Fibroblast of the aortic adventitia (primary cell): ENCODE results near the gene URI1. TPM values are rescaled to one million over a fixed set of nuclear protein-coding genes. Genes with fewer than 3 reads are reported as not detected.

Experiments used
- DNase-seq: peaks from one replicate; pipeline ENCODE4 v3.0.0-alpha.2; 2010; ENCODE audit warnings: low read depth
- H3K4me3 ChIP-seq: 2 replicates; pipeline ENCODE4 v1.5.1; 2011; ENCODE audit warnings: low read depth, mild to moderate bottlenecking, control low read depth, low read length, moderate library complexity
- total RNA-seq: library from RNA; depleted of rRNA; stranded (reverse); fragments of >200 nt; gene quantifications from 2 replicates; pipeline ENCODE4 v1.2.3, GENCODE V29; 2012; ENCODE audit warnings: low replicate concordance
- TF ChIP-seq, protein P1 (sequence below): IDR thresholded peaks from 2 replicates; pipeline ENCODE4 v1.5.1; 2011; ENCODE audit warnings: mild to moderate bottlenecking, low read length, control low read depth, inconsistent platforms; ENCODE audit not compliant: insufficient read depth

The URI1 gene
- total RNA-seq, 1 donor = 63.8 TPM

- TF ChIP-seq, protein P1, sequence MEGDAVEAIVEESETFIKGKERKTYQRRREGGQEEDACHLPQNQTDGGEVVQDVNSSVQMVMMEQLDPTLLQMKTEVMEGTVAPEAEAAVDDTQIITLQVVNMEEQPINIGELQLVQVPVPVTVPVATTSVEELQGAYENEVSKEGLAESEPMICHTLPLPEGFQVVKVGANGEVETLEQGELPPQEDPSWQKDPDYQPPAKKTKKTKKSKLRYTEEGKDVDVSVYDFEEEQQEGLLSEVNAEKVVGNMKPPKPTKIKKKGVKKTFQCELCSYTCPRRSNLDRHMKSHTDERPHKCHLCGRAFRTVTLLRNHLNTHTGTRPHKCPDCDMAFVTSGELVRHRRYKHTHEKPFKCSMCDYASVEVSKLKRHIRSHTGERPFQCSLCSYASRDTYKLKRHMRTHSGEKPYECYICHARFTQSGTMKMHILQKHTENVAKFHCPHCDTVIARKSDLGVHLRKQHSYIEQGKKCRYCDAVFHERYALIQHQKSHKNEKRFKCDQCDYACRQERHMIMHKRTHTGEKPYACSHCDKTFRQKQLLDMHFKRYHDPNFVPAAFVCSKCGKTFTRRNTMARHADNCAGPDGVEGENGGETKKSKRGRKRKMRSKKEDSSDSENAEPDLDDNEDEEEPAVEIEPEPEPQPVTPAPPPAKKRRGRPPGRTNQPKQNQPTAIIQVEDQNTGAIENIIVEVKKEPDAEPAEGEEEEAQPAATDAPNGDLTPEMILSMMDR = peak; percentile 8
- DNase-seq = no peak
- peak overlapping the region; percentile 23 for H3K4me3 ChIP-seq
These were observed 69.1 kb downstream of the URI1 start for GRCh38 chr19:30011051-30011578.

DNA sequence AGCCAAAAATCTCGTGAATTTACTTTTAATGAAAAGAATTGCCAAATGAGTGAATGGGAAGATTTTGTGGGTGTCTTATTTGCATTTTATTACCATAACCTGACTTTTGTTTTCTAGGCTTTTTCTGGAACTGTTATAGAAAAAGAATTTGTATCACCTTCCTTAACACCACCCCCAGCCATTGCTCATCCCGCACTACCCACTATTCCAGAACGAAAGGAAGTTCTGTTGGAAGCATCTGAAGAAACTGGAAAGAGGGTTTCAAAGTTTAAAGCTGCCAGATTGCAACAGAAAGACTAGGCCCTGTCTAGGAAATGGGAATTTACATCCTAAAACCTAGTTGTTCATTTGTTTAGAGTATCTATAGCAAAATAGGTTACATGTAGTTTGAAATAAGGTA is 72.7 kb downstream of the URI1 start:
- TF ChIP-seq, protein P1 = no peak
- no peak overlapping the region for H3K4me3 ChIP-seq
- no peak for DNase-seq

DNA sequence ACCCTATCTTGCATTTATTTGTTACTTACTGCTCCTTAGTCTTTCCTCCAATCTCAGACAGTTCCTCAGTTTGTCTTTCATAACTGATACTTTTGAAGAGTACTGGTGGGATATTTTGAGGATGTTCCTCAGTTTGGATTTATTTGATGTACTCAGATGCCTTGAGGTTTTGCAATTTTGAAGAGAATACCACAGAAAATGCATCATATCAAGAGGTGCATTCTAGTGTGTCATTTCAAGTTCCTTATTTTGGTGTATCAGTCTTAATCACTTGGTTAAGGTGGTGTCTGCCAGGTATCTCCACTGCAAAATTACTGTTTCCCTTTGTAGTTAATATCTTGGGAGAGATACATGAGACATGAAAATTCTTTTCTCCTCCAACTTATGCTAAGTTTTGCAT is 75.1 kb downstream of the URI1 start:
- TF ChIP-seq, protein P1 = no peak
- DNase-seq = no peak
- no peak overlapping the region for H3K4me3 ChIP-seq

DNA sequence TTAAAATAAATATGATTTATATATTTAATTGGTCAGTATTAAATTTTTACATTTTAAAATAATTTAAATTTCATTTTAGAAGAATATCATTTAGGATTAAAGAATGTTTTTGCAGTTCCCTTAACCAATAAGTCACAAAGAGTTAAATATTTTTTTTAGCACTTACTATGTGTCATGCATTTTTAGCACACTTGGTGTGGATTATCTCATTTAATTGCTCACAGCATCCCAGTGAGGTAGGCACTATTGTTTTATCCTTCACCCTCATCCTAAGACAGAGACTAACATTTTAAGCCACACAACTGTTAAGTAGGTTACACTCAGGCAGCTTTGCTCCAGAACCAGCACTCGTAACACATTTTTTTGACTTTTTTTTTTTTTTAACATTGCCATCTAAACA is 78.2 kb downstream of the URI1 start:
- DNase-seq = no peak
- TF ChIP-seq, protein P1 = no peak
- H3K4me3 ChIP-seq = no peak overlapping the region

GRCh38 chr19:30022659-30023058 is 80.6 kb downstream of the URI1 start:
- TF ChIP-seq, protein P1 = no peak
- H3K4me3 ChIP-seq = no peak overlapping the region
- DNase-seq = no peak

- H3K4me3 ChIP-seq = no peak overlapping the region
- TF ChIP-seq, protein P1 = no peak
- no peak for DNase-seq
These were observed 81.3 kb downstream of the URI1 start for GRCh38 chr19:30023330-30023729.

DNA sequence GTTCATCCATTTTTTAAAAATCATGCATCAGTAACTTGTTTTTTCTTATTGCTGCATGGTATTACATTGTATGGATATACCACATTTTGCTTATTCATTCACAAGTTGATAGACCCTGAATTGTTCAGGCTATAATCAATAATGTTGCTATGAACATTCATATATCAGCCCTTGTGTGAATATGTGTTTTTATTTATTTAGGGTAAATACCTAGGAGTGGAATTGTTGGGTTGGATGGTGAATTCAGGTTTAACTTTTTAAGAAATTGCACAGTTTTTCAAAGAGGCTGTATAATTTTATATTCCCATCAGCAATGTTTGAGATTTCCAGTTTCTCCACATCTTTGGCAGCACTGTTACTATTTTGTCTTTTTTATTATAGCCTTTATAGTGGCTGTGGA is 82.1 kb downstream of the URI1 start:
- DNase-seq = no peak
- H3K4me3 ChIP-seq = no peak overlapping the region
- TF ChIP-seq, protein P1 = no peak
